DMS153 (cell line): ENCODE measurements around the gene APOBEC3H.

ENCODE experiments used
- DNase-seq: peaks from one replicate; lab custom pipeline; 2025; lab: John Stamatoyannopoulos, UW

Gene APOBEC3H

DNA sequence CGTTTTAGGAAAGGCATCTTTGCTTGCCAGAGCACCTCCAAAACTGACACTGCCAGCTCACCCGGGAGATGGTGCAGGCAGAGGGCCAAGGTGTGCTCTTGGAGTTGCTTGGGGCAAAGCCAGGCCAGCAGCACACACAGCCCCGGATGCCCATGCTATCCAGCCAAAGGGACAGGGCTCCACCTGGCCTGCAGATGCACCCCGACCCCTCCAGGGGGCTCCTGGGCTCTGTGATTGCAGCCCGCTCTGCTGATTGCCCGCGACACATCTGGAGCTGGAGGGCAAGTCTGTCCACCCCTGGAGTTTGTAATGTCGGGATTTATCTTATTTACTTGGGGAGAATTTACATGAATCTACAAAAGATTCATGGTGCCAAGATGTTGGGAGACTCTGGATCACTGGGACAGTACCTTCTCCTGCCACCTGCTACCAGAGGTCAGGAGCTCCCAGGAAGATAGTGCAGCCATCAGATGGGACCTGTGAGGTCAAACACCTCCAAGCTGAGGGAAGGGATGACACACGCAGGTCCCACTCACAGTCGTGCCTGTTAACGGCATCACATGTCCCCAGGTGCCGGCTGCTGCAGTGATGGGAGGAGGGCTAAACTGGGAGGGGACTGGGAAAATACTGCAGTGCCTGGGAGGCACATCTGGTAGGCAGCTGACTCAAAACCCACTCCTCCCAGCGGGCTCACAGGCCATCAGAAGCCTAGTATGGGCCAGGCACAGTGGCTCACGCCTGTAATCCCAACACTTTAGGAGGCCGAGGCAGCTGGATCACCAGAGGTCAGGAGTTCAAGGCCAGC, 38.2 kb downstream of the APOBEC3H start:
- DNase-seq = no peak

DNA sequence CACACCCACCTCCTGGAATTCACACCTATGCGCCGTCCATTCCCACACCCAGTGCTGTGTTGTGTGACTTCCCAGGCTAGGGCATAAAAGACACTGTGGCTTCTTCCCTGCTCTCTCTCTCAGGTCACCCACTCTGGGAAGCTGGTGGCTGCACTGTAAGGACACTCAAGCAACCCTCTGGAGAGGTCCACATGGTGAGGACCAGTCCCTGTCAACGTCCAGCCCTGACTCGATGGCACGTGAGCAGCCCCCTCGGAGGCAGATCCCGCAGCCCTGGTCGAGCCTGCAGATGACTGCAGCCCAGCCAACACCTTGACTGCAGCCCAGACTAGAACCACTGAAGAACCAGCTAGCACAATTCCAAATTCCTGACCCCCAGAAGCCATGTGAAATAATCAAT, 39.3 kb downstream of the APOBEC3H start:
- DNase-seq = no peak

DNA sequence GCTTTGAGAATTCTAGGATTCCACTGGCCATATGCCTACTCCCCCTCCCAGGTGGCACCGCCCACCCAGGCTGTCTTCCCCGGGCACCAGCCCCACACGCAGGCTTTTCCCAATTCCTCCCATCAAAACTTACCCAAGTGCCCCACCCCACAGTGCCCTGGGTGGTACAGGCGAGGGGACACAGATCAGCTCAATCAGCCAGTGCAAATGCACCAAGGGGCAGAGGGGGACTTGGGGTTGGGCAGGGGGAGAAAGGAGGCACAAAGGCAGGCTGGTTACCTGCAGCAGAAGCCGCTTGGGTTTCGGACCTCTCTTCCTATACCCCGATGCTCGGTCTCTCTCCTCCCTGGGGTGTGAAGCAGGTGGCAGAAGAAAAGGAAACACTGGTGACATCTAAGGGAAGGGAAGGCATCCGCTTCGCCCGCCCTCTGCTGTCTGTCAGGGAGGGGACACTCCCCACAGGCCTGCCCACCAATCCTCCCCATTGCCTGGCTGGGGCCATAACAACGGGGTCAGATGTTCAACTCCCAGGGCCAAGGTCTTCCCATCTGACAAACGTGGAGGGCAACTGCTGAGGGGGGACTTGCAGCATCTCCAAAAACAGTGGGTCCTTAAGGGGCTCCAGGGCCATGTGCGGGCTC, 41.4 kb downstream of the APOBEC3H start:
- no peak for DNase-seq

DNA sequence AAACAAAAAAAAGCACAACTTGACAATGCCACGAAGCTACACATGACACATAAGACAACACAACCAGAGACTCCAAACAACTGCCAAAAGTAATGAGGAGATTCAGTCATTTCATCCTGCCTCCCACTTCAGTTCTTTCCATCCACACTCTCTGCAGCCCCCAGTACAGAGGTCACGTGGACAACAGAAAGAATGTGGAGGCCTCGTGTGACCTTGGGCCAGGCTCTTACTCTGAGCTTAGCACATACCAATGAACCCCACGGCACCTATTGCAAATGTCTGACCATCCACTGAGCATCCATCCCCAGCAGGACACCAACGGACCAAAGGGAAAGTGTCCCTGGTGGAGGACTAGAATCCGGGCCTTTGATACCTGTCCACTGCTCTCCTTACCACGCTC, 42.9 kb downstream of the APOBEC3H start:
- DNase-seq = no peak

DNA sequence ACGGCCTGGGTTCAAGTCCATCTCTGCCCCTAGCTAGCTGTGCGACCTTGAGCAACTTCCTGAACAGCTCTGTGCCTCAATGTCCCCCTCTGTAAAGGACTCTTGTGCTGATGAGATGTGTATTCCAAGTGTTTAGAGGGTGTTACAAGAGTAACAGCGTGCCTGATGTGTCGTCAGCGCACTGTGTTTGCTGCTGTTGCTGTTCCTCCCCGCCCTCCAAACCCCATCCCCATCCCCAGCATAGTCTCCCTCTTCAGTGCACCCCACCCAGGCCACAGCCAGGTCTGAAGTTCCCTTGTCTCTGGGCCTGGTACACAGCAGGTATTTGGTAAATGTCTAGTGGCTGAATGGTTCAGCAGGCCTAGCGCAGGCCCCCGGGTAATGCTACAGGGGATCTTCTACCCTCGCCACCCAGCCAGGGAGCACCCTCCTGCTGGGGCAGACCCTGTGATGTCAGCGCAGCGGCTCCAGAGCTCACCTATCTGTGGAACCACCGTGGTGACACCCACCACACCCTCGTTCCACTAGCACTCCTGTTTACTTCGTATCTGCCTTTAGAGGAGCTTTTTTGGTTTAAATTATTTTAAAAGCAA, 45.1 kb downstream of the APOBEC3H start:
- DNase-seq = no peak

DNA sequence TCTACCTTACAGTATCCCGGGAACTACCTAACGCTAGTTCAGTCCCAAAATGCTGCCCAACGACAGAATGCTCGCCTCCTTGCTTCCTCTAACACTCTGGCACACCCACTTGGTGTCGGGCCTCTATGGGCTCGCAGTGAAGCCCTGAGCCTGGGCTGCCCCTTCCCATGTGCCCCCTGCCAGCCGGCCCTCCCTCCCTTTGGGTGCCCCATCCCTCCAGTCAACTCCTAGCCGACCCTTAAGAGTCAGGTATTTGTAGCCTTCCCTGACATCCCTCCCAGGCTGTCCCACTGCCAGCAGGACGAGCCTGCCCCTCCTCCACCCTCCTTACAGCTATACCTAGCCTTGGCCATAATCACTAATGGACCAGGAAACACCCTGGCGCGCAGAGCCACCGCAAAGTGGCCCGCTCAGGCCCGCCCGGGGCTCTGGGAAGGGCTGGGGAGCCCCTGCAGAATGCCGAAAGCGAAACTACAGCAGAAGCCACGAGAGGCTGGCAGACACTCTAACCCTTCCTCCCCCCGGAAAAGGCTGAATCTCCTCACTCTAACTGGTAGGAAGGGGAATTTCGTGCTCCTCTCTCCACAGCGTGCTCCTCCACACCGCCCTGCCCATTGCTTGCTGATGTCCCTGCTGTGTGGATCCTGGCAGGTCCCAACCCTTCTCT, 47.2 kb downstream of the APOBEC3H start:
- DNase-seq = no peak

DNA sequence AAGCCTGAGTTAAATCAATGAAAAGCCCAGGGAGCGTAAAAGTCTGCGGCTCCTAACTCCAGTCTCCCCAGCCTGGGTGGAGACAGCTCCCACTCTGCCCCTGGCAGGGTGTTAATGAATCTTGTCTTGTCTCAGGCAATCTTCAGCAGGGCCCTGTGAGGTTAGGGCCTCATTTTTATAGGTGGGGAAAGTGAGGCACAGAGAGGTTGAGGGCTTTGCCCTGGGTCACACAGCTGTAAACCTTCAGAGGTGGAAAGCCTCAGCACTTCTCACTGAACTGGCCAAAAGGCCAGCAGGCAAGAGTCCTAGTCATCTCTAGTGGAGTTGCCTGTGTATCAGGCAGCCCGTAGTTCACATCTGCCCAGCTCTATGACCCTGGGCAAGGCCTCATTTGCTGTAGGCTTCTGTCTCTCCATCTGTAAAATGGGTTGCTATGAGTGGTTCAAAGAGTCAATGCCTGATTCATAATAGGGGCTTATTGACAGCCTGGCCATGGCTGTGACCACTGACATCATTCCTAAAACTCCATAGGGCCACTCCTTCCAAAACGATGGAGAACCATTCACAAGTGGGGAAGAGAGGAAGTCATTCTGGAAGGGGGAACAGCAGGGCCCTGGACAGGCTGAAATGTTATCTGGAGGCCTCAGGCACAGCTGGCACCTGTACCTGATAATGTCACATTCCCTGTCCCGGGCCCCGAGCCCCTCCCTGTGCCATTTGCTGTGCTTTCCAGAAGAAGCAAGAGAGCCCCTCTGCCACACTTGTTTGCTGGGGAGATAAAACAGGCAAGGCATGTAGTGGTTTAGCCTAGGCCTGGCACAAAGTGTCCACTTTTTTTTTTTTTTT, 49.4 kb downstream of the APOBEC3H start:
- no peak for DNase-seq

DNA sequence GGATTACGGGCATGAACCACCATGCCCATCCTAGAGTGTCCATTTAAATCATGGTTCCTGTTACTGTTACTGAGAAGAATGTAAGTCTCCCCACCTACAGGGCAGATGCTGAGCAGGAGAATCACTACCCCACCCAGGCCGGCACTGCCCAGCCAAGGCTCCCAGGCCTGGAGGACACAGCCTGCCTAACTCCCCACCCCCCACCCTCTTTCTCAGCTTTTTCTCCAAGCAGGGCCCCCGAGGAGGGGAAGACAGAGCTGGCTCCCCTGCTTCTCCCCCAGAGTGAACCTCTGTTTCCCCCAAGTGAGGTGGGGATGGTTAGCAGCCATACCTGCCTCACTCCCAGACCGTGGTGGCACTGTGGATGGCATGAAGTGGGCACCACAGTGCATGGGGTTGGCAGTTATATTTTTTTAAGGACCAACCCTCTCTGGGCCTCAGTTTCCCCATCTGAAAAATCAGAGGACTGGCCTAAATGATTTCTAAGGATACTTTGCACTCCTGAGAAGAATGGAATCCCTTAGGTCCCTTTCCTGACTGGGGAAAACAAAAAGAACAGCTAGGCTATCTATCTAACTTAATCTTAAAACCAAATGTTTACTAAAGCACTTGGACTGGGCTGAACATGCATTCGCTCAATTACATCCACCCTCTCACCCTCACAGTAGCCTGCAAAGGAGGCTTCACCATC, 50.4 kb downstream of the APOBEC3H start:
- no peak for DNase-seq

DNA sequence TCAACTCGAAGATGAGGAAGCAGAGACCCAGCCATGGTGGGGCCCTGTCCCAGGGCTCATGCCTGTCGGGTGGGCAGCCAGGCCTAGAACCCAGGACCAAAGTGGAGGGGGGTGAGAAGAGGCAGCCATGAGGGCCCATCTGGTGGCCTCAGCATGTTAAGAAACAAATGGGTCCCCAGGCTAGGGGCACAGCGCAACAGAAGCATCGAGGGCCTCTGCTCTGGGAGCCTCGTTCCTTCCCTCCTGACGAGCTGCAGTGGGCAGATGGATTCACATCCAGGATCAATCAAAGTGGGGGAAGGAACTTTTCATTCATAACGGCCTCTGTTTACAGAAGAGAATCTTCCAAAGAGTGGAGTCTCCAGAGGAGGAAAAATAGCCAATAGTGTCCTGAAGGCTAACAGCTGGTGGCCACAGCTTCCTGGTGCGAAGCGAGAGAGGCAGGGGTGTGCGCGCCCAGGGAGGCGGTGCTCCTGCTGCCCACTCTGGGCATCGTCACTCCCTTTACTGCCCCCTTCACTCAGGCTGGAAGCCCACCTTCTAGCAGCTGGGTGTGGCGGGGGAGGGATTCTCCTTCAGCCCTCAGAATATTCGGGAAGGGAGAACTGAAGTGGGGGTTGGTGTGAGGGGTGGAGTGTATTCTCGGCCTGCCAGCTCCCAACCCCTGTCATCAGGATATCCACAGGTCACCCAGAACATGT, 51.1 kb downstream of the APOBEC3H start:
- DNase-seq = no peak

DNA sequence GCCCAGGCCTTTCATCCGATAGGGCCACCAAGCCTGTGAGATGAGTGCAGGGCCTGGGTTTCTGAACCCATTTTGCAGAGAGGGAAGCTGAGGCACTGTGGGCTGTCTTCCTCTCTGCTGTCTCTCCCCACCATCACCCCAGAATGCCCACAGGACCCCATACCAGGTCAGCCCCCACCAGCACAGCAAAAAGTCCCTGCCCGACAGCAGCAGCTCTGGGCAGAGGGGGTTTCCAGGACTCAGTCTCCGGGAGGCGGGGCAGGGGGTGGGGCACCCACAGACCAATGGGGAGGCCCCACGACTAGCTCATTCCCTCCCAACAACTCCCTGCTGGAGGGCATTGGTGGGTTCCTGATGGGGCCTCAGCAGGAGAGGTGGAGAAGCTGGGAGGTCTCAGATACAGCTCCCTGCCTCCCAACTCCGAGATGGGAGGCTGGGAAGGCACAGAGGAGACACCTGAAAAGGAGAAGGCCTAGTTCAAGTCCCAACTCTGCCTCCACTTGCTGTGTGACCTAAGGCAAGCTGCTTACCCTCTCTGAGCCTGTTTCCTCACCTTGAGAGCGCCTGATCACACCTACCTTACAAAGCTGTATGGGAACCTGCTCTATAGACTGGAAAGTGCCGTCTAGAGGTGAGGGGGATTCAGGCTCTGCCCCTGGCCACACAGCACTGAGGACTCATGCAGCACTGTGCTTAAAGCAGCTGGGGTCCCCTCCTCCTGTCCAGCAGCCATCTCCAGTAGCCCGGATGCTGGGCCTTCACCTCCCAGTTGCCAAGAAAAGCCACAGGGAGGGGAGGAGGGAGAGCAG, 51.9 kb downstream of the APOBEC3H start:
- no peak for DNase-seq

DNA sequence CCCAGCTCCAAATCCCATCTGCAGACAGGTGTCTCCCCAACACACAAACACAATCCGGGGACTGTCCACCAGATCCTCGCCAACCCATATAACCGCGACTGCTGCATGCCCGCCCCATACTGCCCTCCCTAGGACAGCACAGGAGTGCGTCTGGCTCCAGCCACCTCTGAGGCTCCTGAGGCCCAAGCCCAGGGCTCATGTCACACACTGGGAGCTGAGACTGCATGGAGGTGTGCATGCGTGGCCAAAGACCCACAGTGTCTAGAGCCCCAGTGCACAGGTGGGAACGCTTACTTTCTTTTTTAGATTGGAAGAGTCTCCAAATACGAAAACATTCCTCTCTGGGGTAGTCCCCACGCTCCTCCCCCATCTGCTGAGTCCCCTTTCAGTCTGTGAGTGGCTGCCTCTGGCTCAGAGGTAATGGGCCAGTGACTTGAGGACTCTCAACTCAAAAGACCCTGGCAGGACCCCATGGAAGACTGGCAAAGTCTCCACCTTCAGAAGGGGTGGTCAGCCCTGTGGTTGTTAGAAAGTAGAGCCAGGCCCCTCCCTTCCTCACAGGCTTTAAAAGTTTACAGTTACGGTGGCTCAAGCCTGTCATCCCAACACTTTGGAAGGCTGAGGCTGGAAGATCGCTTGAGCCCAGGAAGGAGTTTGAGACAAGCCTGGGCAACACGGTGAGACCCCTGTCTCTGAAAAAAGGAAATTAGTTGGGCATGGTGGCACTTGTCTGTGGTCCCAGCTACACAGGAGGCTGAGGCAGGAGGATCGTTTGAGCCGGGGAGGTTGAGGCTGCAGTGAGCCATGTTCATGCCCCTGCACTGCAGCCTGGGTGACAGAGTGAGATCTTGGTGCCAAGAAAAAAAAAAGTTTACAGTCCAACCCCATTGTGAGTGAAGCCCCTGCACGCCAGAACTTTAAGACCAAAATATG, 53.1 kb downstream of the APOBEC3H start:
- DNase-seq = no peak

DNA sequence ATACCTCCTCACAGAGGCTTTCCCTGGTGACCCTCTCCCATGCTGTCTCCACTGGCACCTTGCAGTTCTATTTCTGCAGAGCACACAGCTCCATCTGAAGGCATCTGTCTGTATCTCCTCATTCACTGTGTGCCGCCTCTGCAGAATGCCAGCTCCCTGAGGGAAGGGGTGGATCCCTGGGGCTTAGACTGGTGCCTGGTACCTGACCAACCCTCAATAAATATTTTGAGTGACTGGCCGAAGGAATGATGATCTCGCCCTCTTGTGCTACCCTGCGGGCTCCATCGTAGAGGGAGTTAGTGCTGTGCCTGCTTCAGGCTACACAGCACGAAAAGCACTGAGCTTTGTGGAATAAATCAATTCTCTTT, 53.8 kb downstream of the APOBEC3H start:
- DNase-seq = no peak

DNA sequence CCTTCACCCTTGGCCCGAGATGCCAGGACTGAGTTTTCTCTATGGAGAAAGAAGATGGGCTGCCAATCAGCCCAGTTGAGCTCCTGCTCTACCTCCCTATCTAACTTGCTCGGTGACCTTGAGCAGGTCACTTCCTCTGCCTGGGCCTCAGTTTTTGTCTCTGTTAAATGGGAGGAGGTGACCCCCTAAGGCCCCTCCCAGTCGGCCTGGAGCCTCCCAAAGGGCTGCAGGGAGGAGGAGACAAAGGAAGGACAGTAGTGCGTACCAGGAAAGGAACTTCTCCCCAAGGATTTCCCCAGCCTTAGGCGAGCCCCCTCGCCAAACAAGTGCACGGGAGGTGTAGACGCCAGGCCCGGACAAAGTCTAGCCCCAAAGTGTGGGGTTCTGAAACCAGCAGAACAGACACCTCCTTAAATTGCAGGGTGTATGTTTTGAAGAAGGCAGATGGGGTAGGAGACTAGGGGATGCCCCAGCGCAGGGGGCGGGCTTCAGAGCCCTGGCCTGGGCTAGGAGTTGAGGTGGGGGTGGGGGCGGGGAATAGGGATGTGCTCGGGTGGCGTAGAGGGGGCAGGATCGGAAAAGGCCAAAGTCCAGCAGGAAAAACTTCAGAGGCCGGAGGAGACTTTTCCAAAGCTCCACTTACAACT, 54.4 kb downstream of the APOBEC3H start:
- DNase-seq = no peak

DNA sequence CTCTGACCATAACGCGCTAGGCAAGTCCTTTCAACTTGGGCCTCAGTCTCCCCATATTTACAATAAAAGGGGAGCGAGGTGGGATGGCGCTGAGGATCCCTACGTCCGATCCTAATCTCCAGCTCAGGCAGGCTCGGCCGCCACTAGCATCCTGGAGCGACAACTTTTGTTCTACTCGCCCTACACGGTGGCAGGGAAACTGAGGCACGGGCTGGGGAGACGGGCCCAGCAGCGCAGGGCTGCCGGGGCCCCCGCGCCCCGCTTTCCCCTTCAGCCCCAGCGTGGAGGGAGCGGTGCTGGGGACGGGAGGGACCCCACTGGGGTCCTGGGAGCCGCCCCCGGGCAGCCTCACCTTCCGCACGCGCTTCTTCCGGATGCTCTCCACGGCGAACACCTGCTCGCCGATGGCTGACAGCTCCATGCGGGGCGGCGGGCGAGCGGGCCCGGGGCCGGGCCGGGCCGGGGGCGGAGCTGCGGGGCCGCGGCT, 55.0 kb downstream of the APOBEC3H start:
- DNase-seq = no peak

DNA sequence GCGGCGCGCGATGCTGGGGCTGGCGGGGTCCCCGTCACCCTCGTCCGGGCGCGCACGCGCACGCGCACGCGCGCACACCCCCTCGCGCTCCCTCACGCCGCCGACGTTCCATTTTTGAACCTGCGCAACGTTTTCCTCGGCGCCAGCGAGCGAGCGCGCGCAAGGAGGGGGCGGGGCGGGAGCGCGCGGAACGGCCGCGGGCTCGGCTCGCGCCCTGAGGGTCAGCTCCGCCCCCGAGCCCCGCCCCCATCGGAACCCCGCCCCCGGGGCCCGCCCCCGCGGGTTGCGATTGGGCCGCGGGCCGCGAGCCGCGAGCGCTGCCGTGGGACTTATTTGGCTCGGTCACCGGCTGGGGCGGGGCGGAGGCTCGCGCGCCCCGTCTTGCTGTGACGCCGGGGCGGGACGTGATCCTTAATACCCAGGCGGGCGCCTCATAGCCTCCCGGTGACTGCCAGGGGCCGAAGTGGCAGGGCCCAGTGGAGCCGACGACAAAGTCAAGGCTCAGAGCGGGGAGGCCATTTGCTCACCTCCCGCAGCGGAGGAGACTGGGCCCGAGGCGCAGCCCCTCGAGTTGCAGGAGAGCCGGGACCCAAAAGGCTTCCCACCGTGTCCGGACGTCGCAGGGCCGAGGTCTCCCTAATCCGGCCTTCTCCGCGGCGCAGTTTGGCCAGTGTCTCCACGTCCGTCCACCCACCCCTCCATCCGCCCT, 55.6 kb downstream of the APOBEC3H start, which contains the start of gene CBX7:
Gene CBX7 (minus strand): TSS at position 170 of the 709 bp plus-strand sequence. CDS start 236 bp downstream, outside the sequence.
- DNase-seq = peak; percentile 69

DNA sequence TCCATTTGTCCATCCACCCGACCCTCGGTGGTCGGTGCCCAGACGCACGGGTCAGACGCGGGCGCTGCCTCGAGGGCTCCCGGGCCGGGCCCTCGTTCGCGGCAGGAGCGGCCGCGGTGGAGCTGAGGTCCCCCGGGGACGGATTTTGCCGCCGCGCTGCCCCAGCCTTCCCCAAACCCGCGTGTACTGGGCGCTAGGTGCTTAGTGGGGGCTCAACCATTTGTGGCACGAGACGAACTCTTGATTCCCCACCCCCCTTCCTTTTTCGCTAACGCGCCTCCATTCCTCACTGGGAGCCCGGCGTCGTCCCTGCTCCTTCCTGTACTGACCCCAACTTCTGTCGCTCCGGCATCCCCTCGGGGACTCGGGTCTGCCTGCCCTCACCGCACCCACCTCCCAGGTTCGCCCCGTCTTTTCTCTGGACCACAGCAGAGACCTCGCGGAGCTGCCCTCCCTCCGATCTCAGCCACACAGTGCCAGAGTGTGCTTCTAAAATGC, 56.2 kb downstream of the APOBEC3H start:
- no peak for DNase-seq
